ENCODE data around the gene TRPM4.
A peak's percentile ranks its signal among the peaks of the same experiment; 100 is the strongest.

The TRPM4 gene

DNA sequence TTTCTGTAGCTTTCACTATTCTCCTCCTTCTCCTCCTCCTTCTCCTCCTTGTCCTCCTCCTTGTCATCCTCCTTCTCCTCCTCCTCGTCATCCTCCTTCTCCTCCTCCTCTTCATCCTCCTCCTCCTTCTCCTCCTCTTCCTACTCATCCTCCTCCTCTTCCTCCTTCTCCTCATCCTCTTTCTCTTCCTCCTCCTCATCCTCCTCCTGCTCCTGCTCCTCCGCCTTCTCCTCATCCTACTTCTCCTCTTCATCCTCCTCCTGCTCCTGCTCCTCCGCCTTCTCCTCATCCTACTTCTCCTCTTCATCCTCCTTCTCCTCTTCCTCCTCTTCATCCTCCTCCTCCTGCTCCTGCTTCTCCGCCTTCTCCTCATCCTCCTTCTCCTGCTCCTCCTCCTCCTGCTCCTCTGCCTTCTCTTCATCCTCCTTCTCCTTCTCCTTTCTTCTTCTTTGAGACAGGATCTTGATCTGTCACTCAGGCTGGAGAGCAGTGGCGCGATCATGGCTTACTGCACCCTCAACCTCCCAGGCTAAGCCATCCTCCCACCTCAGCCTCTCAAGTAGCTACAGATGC lies 36.3 kb downstream of the TRPM4 start:
- no peak for TF ChIP-seq FOXA1 (IDR thresholded peaks at IDR 0.05)
- no peak for TF ChIP-seq ZNF384 (IDR thresholded peaks at IDR 0.05)
- TF ChIP-seq SUZ12 (IDR thresholded peaks at IDR 0.05) = no peak
- no peak for TF ChIP-seq ELF4 (IDR thresholded peaks at IDR 0.05)
- no peak for TF ChIP-seq BHLHE40 (IDR thresholded peaks at IDR 0.05; ENCODE audit: borderline replicate concordance)
- TF ChIP-seq ARNT (IDR thresholded peaks at IDR 0.05) = no peak
- no peak for TF ChIP-seq CTBP1 (IDR thresholded peaks at IDR 0.05; ENCODE audit: borderline replicate concordance)
- no peak for TF ChIP-seq FOXK2 (IDR thresholded peaks at IDR 0.05)
- no peak for TF ChIP-seq FOXM1 (IDR thresholded peaks at IDR 0.05; ENCODE audit: borderline replicate concordance)
- no peak for TF ChIP-seq NFRKB (IDR thresholded peaks at IDR 0.05)
- TF ChIP-seq TARDBP (IDR thresholded peaks at IDR 0.05) = no peak
- no peak for TF ChIP-seq SP1 (IDR thresholded peaks at IDR 0.05)
- TF ChIP-seq LEF1 (IDR thresholded peaks at IDR 0.05; ENCODE audit: borderline replicate concordance) = no peak
- no peak for TF ChIP-seq HDGF (IDR thresholded peaks at IDR 0.05; ENCODE audit: borderline replicate concordance)
- TF ChIP-seq L3MBTL2 (conservative IDR thresholded peaks at IDR 0.05) = no peak
- TF ChIP-seq, protein P1, sequence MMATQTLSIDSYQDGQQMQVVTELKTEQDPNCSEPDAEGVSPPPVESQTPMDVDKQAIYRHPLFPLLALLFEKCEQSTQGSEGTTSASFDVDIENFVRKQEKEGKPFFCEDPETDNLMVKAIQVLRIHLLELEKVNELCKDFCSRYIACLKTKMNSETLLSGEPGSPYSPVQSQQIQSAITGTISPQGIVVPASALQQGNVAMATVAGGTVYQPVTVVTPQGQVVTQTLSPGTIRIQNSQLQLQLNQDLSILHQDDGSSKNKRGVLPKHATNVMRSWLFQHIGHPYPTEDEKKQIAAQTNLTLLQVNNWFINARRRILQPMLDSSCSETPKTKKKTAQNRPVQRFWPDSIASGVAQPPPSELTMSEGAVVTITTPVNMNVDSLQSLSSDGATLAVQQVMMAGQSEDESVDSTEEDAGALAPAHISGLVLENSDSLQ (IDR thresholded peaks at IDR 0.05) = no peak
- POLR2A ChIA-PET = no interaction called here
- DNase-seq (ENCODE audit: extremely low spot score) = no peak
- CTCF ChIA-PET = interaction anchor here (0.5 to 0.7 kb wide), 3 partner anchors 25 to 162 kb away, joined by 3 to 5 read pairs (median 4); partner anchors contain the start of gene CGB2

DNA sequence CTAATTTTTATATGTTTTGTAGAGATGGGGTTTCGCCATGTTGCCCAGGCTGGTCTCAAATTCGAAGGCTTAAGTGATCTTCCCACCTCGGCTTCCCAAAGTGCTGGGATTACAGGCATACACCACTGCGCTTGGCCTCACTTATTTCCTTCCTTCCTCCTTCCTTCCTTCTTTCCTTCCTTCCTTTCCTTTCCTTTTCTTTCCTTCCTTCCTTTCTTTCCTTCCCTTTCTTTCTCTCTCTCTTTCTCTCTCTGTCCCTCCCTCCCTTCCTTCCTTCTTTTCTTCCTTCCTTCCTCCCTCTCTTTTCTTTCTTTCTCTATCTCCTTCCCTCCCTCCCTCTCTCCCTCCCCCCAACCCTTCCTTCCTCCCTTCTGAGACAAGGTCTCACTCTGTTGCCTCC lies 36.8 kb downstream of the TRPM4 start:
- CTCF ChIA-PET = interaction anchor here (0.6 kb wide), 1 partner anchor 64 kb away, joined by 5 read pairs; no protein-coding TSS in a partner anchor
- POLR2A ChIA-PET = no interaction called here
- DNase-seq (ENCODE audit: extremely low spot score) = no peak
- TF ChIP-seq SUZ12 (IDR thresholded peaks at IDR 0.05) = no peak
- no peak for TF ChIP-seq LEF1 (IDR thresholded peaks at IDR 0.05; ENCODE audit: borderline replicate concordance)
- no peak for TF ChIP-seq HDGF (IDR thresholded peaks at IDR 0.05; ENCODE audit: borderline replicate concordance)
- no peak for TF ChIP-seq FOXM1 (IDR thresholded peaks at IDR 0.05; ENCODE audit: borderline replicate concordance)
- no peak for TF ChIP-seq CTBP1 (IDR thresholded peaks at IDR 0.05; ENCODE audit: borderline replicate concordance)
- TF ChIP-seq, protein P1 (IDR thresholded peaks at IDR 0.05) = no peak

DNA sequence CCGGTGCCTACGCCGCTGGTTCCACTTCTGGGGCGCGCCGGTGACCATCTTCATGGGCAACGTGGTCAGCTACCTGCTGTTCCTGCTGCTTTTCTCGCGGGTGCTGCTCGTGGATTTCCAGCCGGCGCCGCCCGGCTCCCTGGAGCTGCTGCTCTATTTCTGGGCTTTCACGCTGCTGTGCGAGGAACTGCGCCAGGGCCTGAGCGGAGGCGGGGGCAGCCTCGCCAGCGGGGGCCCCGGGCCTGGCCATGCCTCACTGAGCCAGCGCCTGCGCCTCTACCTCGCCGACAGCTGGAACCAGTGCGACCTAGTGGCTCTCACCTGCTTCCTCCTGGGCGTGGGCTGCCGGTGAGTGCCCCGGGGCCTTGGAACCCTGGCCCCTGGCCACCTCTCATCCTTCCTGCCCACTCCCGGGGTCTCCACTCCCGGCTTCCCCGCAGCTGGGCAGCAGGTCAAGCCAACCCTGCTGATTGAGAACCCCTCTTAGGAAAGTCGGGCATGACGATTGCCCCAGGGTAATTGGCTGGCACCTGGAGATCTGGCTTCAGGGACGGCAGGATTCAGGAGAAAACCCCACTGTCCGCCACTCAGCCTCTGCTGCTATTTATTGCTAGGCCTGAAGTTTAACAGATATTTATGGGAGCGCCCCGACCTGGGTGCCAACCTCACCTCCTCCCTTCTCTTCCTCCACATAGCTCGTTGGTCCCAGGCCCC lies 39.1 kb downstream of the TRPM4 start:
- no peak for TF ChIP-seq CTBP1 (IDR thresholded peaks at IDR 0.05; ENCODE audit: borderline replicate concordance)
- no peak for TF ChIP-seq TARDBP (IDR thresholded peaks at IDR 0.05)
- TF ChIP-seq SUZ12 (IDR thresholded peaks at IDR 0.05) = no peak
- TF ChIP-seq FOXM1 (IDR thresholded peaks at IDR 0.05; ENCODE audit: borderline replicate concordance) = no peak
- TF ChIP-seq ARNT (IDR thresholded peaks at IDR 0.05) = no peak
- TF ChIP-seq ZNF384 (IDR thresholded peaks at IDR 0.05) = no peak
- TF ChIP-seq FOXA1 (IDR thresholded peaks at IDR 0.05) = no peak
- TF ChIP-seq FOXK2 (IDR thresholded peaks at IDR 0.05) = no peak
- ChIA-PET POLR2A (no interaction called here), CTCF (no interaction called here)
- no peak for DNase-seq (ENCODE audit: extremely low spot score)

DNA sequence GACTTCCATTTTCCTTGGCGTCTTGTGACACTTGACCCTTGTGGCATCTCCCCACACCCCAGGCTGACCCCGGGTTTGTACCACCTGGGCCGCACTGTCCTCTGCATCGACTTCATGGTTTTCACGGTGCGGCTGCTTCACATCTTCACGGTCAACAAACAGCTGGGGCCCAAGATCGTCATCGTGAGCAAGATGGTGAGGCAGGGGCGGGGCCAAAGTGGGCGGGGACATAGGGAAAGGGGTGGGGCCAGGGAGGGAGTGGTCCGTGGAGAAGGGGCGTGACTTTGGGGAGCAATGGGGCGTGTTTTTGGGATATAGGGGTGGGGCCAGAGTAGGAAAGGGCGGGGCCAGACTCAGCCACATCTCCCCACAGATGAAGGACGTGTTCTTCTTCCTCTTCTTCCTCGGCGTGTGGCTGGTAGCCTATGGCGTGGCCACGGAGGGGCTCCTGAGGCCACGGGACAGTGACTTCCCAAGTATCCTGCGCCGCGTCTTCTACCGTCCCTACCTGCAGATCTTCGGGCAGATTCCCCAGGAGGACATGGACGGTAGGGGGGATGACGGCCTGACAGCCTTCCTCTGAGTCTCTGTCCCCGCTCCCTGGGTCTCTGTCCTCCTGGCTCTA lies 42.8 kb downstream of the TRPM4 start:
- POLR2A ChIA-PET = interaction anchor here (0.9 kb wide), 1 partner anchor 50 kb away, joined by 3 read pairs; no protein-coding TSS in a partner anchor
- DNase-seq (ENCODE audit: extremely low spot score) = peak; percentile 69
- TF ChIP-seq FOXA1 (IDR thresholded peaks at IDR 0.05) (no peak), NFRKB (IDR thresholded peaks at IDR 0.05) (no peak), L3MBTL2 (conservative IDR thresholded peaks at IDR 0.05) (no peak), SP1 (IDR thresholded peaks at IDR 0.05) (no peak), CTBP1 (IDR thresholded peaks at IDR 0.05; ENCODE audit: borderline replicate concordance) (no peak), ARNT (IDR thresholded peaks at IDR 0.05) (no peak), BHLHE40 (IDR thresholded peaks at IDR 0.05; ENCODE audit: borderline replicate concordance) (no peak), ELF4 (IDR thresholded peaks at IDR 0.05) (no peak), LEF1 (IDR thresholded peaks at IDR 0.05; ENCODE audit: borderline replicate concordance) (no peak), SUZ12 (IDR thresholded peaks at IDR 0.05) (no peak), HDGF (IDR thresholded peaks at IDR 0.05; ENCODE audit: borderline replicate concordance) (no peak), ZNF384 (IDR thresholded peaks at IDR 0.05) (no peak), FOXK2 (IDR thresholded peaks at IDR 0.05) (no peak), TARDBP (IDR thresholded peaks at IDR 0.05) (no peak), FOXM1 (IDR thresholded peaks at IDR 0.05; ENCODE audit: borderline replicate concordance) (no peak)
- TF ChIP-seq, protein P1 (IDR thresholded peaks at IDR 0.05) = no peak
- CTCF ChIA-PET = interaction anchor here (2.4 kb wide), 1 partner anchor 102 kb away, joined by 19 read pairs; no protein-coding TSS in a partner anchor

DNA sequence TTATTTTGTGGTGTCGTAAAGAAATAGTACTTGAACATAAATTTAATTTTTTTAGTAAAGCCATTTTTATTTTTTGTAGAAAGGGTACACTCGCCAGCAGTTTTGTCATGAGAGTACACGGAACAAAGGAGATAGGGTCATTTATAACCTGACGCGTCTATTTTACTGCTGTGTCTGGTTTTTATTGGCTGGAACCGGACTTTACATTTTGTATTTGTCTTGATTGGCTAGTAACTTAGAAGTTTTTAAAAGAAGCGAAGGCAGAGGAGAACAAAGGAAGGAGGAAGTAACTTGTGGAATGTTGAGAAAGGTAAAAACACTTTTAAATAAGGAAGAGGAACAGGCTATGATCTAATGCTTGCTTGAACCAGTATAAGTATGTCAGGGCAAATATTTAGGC lies 43.5 kb downstream of the TRPM4 start:
- ChIA-PET POLR2A (no interaction called here), CTCF (interaction anchor here (0.8 kb wide), 1 partner anchor 39 kb away, joined by 4 read pairs; no protein-coding TSS in a partner anchor)
- TF ChIP-seq FOXK2 (IDR thresholded peaks at IDR 0.05) (no peak), ZNF384 (IDR thresholded peaks at IDR 0.05) (no peak), FOXM1 (IDR thresholded peaks at IDR 0.05; ENCODE audit: borderline replicate concordance) (no peak), SUZ12 (IDR thresholded peaks at IDR 0.05) (no peak), ELF4 (IDR thresholded peaks at IDR 0.05) (no peak), TARDBP (IDR thresholded peaks at IDR 0.05) (no peak), HDGF (IDR thresholded peaks at IDR 0.05; ENCODE audit: borderline replicate concordance) (no peak), FOXA1 (IDR thresholded peaks at IDR 0.05) (no peak), LEF1 (IDR thresholded peaks at IDR 0.05; ENCODE audit: borderline replicate concordance) (no peak), CTBP1 (IDR thresholded peaks at IDR 0.05; ENCODE audit: borderline replicate concordance) (no peak), NFRKB (IDR thresholded peaks at IDR 0.05) (no peak), SP1 (IDR thresholded peaks at IDR 0.05) (no peak), L3MBTL2 (conservative IDR thresholded peaks at IDR 0.05) (no peak), ARNT (IDR thresholded peaks at IDR 0.05) (no peak)
- TF ChIP-seq, protein P1 (IDR thresholded peaks at IDR 0.05) = no peak
- DNase-seq (ENCODE audit: extremely low spot score) = no peak

Measured in HEK293T (cell line).